Mesothelial cell of epicardium (in vitro differentiated cells): ENCODE data around the gene PTPRN2. TPM values are rescaled to one million over a fixed set of nuclear protein-coding genes. Genes with fewer than 3 reads are reported as not detected.

Experiments
- DNase-seq, 2 experiments: peaks; one replicate each; pipeline ENCODE4 v3.0.0; 2021; ENCODE audit warnings: low spot score in 2 of 2; ENCODE audit not compliant: unreplicated experiment in 2 of 2
- H3K27ac Mint-ChIP-seq: 2 replicates; pipeline ENCODE4 v1.8.0; 2021; ENCODE audit warnings: mixed read lengths
- H3K27me3 Mint-ChIP-seq: 2 replicates; pipeline ENCODE4 v1.8.0; 2021; ENCODE audit warnings: low read depth, mixed read lengths
- H3K36me3 Mint-ChIP-seq: 2 replicates; pipeline ENCODE4 v1.8.0; 2021; ENCODE audit warnings: mixed read lengths
- H3K4me1 Mint-ChIP-seq: 2 replicates; pipeline ENCODE4 v1.8.0; 2021; ENCODE audit warnings: mixed read lengths
- H3K4me3 Mint-ChIP-seq: 2 replicates; pipeline ENCODE4 v1.8.0; 2021; ENCODE audit warnings: mild to moderate bottlenecking, moderate library complexity, mixed read lengths
- H3K9me3 Mint-ChIP-seq: 2 replicates; pipeline ENCODE4 v1.8.0; 2021; ENCODE audit warnings: mixed read lengths
- CTCF ChIP-seq: fragments of 200-600 bp; sonication (generic); IDR thresholded peaks from one replicate; pipeline ENCODE4 v1.5.0; 2021; ENCODE audit warnings: antibody characterized with exemption; ENCODE audit not compliant: unreplicated experiment
- total RNA-seq: library from RNA; stranded (reverse); gene quantifications from 3 replicates; pipeline ENCODE4 v1.2.1, GENCODE V29; 2021

The PTPRN2 gene
- total RNA-seq, 1 donor from 2014 or later: 2.2 TPM

GRCh38 chr7:157839672-157840167 lies 747.9 kb downstream of the PTPRN2 start:
- Mint-ChIP-seq H3K36me3 (no peaks in the 10 kb centered on the region), H3K27ac (no peak overlapping the region), H3K4me3 (no peak overlapping the region), H3K27me3 (peaks cover 9% of the 10 kb centered on the region), H3K4me1 (peaks cover 2% of the 10 kb centered on the region), H3K9me3 (no peaks in the 10 kb centered on the region)
- no peak for DNase-seq
- TF ChIP-seq CTCF: no peak

GRCh38 chr7:157839226-157839625 lies 748.4 kb downstream of the PTPRN2 start:
- Mint-ChIP-seq H3K9me3 (no peaks in the 10 kb centered on the region), H3K4me1 (peaks cover 2% of the 10 kb centered on the region), H3K27ac (no peak overlapping the region), H3K36me3 (no peaks in the 10 kb centered on the region), H3K27me3 (peaks cover 9% of the 10 kb centered on the region), H3K4me3 (no peak overlapping the region)
- no peak for TF ChIP-seq CTCF
- DNase-seq: no peak

- Mint-ChIP-seq H3K4me1 (peaks cover 2% of the 10 kb centered on the region), H3K27me3 (peaks cover 9% of the 10 kb centered on the region), H3K9me3 (no peaks in the 10 kb centered on the region), H3K4me3 (no peak overlapping the region), H3K36me3 (no peaks in the 10 kb centered on the region), H3K27ac (no peak overlapping the region)
- no peak for TF ChIP-seq CTCF
- DNase-seq: no peak
These were observed 750.1 kb downstream of the PTPRN2 start for GRCh38 chr7:157837561-157837960.

GRCh38 chr7:157837047-157837446 lies 750.6 kb downstream of the PTPRN2 start:
- Mint-ChIP-seq H3K4me1 (peaks cover 2% of the 10 kb centered on the region), H3K27me3 (peaks cover 9% of the 10 kb centered on the region), H3K27ac (no peak overlapping the region), H3K36me3 (no peaks in the 10 kb centered on the region), H3K4me3 (no peak overlapping the region), H3K9me3 (no peaks in the 10 kb centered on the region)
- DNase-seq: no peak
- TF ChIP-seq CTCF: no peak

GRCh38 chr7:157834501-157835163 lies 753.0 kb downstream of the PTPRN2 start:
- Mint-ChIP-seq H3K27ac (no peak overlapping the region), H3K4me1 (no peaks in the 10 kb centered on the region), H3K4me3 (no peak overlapping the region), H3K27me3 (peaks cover 9% of the 10 kb centered on the region), H3K9me3 (no peaks in the 10 kb centered on the region), H3K36me3 (no peaks in the 10 kb centered on the region)
- TF ChIP-seq CTCF: no peak
- DNase-seq: no peak
